Measurements from ENCODE around the gene MROH2A.

GRCh38 chr2:233822101-233822771 is 44.1 kb downstream of the MROH2A start:
- TF ChIP-seq, protein P1, sequence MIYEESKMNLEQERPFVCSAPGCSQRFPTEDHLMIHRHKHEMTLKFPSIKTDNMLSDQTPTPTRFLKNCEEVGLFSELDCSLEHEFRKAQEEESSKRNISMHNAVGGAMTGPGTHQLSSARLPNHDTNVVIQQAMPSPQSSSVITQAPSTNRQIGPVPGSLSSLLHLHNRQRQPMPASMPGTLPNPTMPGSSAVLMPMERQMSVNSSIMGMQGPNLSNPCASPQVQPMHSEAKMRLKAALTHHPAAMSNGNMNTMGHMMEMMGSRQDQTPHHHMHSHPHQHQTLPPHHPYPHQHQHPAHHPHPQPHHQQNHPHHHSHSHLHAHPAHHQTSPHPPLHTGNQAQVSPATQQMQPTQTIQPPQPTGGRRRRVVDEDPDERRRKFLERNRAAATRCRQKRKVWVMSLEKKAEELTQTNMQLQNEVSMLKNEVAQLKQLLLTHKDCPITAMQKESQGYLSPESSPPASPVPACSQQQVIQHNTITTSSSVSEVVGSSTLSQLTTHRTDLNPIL (CRISPR knock-in tag; IDR thresholded peaks at IDR 0.05; ENCODE audit: low read depth), result no peak
- TF ChIP-seq, protein P2, sequence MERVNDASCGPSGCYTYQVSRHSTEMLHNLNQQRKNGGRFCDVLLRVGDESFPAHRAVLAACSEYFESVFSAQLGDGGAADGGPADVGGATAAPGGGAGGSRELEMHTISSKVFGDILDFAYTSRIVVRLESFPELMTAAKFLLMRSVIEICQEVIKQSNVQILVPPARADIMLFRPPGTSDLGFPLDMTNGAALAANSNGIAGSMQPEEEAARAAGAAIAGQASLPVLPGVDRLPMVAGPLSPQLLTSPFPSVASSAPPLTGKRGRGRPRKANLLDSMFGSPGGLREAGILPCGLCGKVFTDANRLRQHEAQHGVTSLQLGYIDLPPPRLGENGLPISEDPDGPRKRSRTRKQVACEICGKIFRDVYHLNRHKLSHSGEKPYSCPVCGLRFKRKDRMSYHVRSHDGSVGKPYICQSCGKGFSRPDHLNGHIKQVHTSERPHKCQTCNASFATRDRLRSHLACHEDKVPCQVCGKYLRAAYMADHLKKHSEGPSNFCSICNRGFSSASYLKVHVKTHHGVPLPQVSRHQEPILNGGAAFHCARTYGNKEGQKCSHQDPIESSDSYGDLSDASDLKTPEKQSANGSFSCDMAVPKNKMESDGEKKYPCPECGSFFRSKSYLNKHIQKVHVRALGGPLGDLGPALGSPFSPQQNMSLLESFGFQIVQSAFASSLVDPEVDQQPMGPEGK (CRISPR knock-in tag; IDR thresholded peaks at IDR 0.05; ENCODE audit: borderline replicate concordance), result no peak
- TF ChIP-seq SNAI2 (CRISPR knock-in tag; IDR thresholded peaks at IDR 0.05) (no peak), RARB (CRISPR knock-in tag; IDR thresholded peaks at IDR 0.05) (no peak), GLIS3 (CRISPR knock-in tag; IDR thresholded peaks at IDR 0.05) (no peak), ZC3H10 (CRISPR knock-in tag; IDR thresholded peaks at IDR 0.05) (no peak), ZFP3 (CRISPR knock-in tag; IDR thresholded peaks at IDR 0.05) (no peak), BACH2 (CRISPR knock-in tag; IDR thresholded peaks at IDR 0.05; ENCODE audit: borderline replicate concordance) (no peak), CSRNP3 (CRISPR knock-in tag; IDR thresholded peaks at IDR 0.05) (no peak), POU6F1 (CRISPR knock-in tag; IDR thresholded peaks at IDR 0.05; ENCODE audit: borderline replicate concordance, low read depth) (no peak), ARNTL (CRISPR knock-in tag; IDR thresholded peaks at IDR 0.05; ENCODE audit: borderline replicate concordance, low read depth) (no peak)
- TF ChIP-seq, protein P3, sequence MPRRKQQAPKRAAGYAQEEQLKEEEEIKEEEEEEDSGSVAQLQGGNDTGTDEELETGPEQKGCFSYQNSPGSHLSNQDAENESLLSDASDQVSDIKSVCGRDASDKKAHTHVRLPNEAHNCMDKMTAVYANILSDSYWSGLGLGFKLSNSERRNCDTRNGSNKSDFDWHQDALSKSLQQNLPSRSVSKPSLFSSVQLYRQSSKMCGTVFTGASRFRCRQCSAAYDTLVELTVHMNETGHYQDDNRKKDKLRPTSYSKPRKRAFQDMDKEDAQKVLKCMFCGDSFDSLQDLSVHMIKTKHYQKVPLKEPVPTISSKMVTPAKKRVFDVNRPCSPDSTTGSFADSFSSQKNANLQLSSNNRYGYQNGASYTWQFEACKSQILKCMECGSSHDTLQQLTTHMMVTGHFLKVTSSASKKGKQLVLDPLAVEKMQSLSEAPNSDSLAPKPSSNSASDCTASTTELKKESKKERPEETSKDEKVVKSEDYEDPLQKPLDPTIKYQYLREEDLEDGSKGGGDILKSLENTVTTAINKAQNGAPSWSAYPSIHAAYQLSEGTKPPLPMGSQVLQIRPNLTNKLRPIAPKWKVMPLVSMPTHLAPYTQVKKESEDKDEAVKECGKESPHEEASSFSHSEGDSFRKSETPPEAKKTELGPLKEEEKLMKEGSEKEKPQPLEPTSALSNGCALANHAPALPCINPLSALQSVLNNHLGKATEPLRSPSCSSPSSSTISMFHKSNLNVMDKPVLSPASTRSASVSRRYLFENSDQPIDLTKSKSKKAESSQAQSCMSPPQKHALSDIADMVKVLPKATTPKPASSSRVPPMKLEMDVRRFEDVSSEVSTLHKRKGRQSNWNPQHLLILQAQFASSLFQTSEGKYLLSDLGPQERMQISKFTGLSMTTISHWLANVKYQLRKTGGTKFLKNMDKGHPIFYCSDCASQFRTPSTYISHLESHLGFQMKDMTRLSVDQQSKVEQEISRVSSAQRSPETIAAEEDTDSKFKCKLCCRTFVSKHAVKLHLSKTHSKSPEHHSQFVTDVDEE (CRISPR knock-in tag; IDR thresholded peaks at IDR 0.05), result no peak

Measured in SK-N-SH treated with all-trans-retinoic acid at 6 μM for 48 hours (cell line).